ENCODE measurements around the gene CRYL1. TPM values are rescaled to one million over a fixed set of nuclear protein-coding genes. Genes with fewer than 3 reads are reported as not detected.
"Not testable (repeated sequence)": the region's sequence is repeated elsewhere in the genome, so short reads cannot be mapped to it uniquely, and the experiment has no call there.

CRYL1 gene
- total and polyA plus RNA-seq, 12 donors, result 10.6 to 68.0 (median 48.1) TPM

- no peak overlapping the region for H3K27ac ChIP-seq
- H3K9me3 ChIP-seq (replicated peaks in 1 of 3), result no peaks in the 10 kb centered on the region
- no peak for TF ChIP-seq CTCF (IDR thresholded peaks at IDR 0.05)
- no peak for TF ChIP-seq POLR2A (IDR thresholded peaks at IDR 0.05)
- WGBS, 4 donors, result 86 to 91% (median 88%) methylated on average over 4 of the region's 4 CpGs
- intact Hi-C loops (cut with DNase I), result no loop called here
- DNase-seq, result no peak
- no peaks in the 10 kb centered on the region for H3K27me3 ChIP-seq
- H3K36me3 ChIP-seq (replicated peaks in 1 of 2), result no peaks in the 10 kb centered on the region
- H3K4me3 ChIP-seq, result no peak overlapping the region
- no peaks in the 10 kb centered on the region for H3K4me1 ChIP-seq (replicated peaks in 1 of 2)
These were observed 86.4 kb downstream of the CRYL1 start for GRCh38 chr13:20439261-20439660.

DNA sequence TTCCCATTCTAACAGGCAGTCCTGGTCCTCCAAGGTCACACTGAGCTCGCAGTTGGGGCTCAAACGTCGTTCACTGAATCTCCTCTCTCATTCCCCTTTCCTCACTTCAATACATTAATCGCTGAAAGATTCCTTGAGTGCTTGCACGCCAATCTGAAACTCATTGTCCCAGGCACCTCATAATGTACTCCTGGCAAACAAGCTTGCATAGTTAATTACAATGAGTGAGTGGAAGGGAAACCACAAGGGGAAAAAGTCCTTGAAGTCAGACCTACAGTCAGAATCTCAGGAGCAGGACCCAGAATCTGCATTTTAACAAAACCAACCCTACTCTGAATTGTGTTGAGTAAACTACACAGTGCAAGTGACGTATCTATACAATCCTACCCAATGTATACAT lies 86.9 kb downstream of the CRYL1 start:
- no peak for TF ChIP-seq POLR2A (IDR thresholded peaks at IDR 0.05)
- TF ChIP-seq CTCF (IDR thresholded peaks at IDR 0.05), result no peak
- WGBS, 4 donors, result 91 to 93% (median 92%) methylated on average over 6 of the region's 6 CpGs
- no peak overlapping the region for H3K4me3 ChIP-seq
- no peaks in the 10 kb centered on the region for H3K27me3 ChIP-seq
- H3K4me1 ChIP-seq (replicated peaks in 1 of 2), result no peaks in the 10 kb centered on the region
- intact Hi-C loops (cut with DNase I), result no loop called here
- H3K36me3 ChIP-seq (replicated peaks in 1 of 2), result no peaks in the 10 kb centered on the region
- H3K27ac ChIP-seq, result no peak overlapping the region
- no peaks in the 10 kb centered on the region for H3K9me3 ChIP-seq (replicated peaks in 1 of 3)
- no peak for DNase-seq

- 95 to 100% (median 96%) methylated on average over 1 to 10 of the region's 10 CpGs for WGBS, 4 donors
- H3K27me3 ChIP-seq, result no peaks in the 10 kb centered on the region
These were observed 89.2 kb downstream of the CRYL1 start for GRCh38 chr13:20436505-20436904.

DNA sequence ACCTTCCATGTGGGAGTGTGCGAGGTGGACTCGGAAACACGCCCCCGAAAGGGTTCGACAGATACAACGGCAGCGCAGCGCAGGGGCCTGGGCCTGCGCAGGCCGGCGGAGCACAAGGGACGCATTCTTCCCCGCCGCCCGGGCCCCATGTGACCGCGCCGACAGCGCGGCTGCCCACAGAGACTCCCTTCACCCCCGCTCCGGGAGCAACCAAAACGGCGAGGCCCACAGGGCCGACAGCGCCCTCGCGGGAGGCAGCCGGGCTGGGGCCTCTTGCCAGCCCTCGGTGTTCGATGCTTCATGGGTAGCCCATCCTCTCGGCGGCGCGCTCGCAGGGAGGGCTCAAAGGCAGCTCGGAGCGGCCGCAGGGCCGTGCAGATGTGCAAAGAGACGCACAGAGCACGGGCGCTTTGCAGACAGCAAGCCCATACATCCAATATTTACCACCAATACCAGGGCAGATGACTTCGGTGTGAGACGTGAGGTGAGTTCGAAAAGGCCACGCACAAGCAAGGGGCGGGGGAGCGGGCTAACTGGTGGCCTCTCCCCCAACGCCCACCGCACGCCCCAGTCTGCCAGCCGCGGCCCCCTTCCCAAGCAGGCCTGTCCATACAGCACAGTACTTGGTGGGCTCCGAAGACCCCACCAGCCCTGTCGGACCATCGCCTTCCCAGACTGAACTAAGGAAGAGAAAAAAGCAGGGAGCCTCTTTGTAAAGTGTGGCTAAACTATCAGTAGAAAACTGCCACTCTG lies 89.9 kb downstream of the CRYL1 start:
- no peaks in the 10 kb centered on the region for H3K4me1 ChIP-seq (replicated peaks in 1 of 2)
- DNase-seq, result no peak
- no peak overlapping the region for H3K4me3 ChIP-seq
- TF ChIP-seq POLR2A (IDR thresholded peaks at IDR 0.05) (no peak), CTCF (IDR thresholded peaks at IDR 0.05) (no peak)
- no peaks in the 10 kb centered on the region for H3K27me3 ChIP-seq
- WGBS, 4 donors, result 66 to 85% (median 69%) methylated on average over 28 to 57 of the region's 57 CpGs
- no peaks in the 10 kb centered on the region for H3K9me3 ChIP-seq (replicated peaks in 1 of 3)
- H3K27ac ChIP-seq, result no peak overlapping the region
- intact Hi-C loops (cut with DNase I), result no loop called here
- no peaks in the 10 kb centered on the region for H3K36me3 ChIP-seq (replicated peaks in 1 of 2)

More at GRCh38 chr13:20436505-20436904, 89.2 kb downstream of the CRYL1 start:
- Histone ChIP-seq H3K27ac (no peak overlapping the region), H3K9me3 (replicated peaks in 1 of 3) (no peaks in the 10 kb centered on the region), H3K4me3 (no peak overlapping the region), H3K36me3 (replicated peaks in 1 of 2) (no peaks in the 10 kb centered on the region), H3K4me1 (replicated peaks in 1 of 2) (no peaks in the 10 kb centered on the region)
- TF ChIP-seq CTCF (IDR thresholded peaks at IDR 0.05), result no peak
- no peak for TF ChIP-seq POLR2A (IDR thresholded peaks at IDR 0.05)
- DNase-seq, result no peak
- intact Hi-C loops (cut with DNase I), result no loop called here

GRCh38 chr13:20434210-20434609 lies 91.4 kb downstream of the CRYL1 start:
- H3K4me3 ChIP-seq; H3K36me3 ChIP-seq (replicated peaks in 1 of 2); DNase-seq; H3K4me1 ChIP-seq (replicated peaks in 1 of 2); intact Hi-C loops (cut with DNase I); H3K27me3 ChIP-seq; H3K9me3 ChIP-seq (replicated peaks in 1 of 3); H3K27ac ChIP-seq: not testable (repeated sequence)
- 89 to 96% (median 92%) methylated on average over 7 to 9 of the region's 9 CpGs for WGBS, 4 donors

Data from adrenal gland (tissue), 12 donors.